NOMO-1 treated with DMSO at 0.1 percent for 48 hours (cell line): ENCODE data around the gene AFM.
A peak's percentile ranks its signal among the peaks of the same experiment; 100 is the strongest.

Source experiments
- DNase-seq: peaks from one replicate; lab custom pipeline; 2025; ENCODE audit not compliant: unreplicated experiment; lab: John Stamatoyannopoulos, UW

AFM gene

GRCh38 chr4:73448448-73449203 is 32.9 kb upstream of the AFM start:
- DNase-seq, result no peak

- DNase-seq, result no peak
Measured at GRCh38 chr4:73450398-73451004, 31.0 kb upstream of the AFM start.

- DNase-seq, result no peak
Measured at GRCh38 chr4:73451404-73451803, 30.1 kb upstream of the AFM start.

- DNase-seq, result no peak
Measured at GRCh38 chr4:73451981-73452747, 29.4 kb upstream of the AFM start.

- no peak for DNase-seq
Measured at GRCh38 chr4:73452953-73453700, 28.4 kb upstream of the AFM start.

GRCh38 chr4:73453701-73454005 is 27.9 kb upstream of the AFM start:
- DNase-seq, result no peak

- no peak for DNase-seq
Measured at GRCh38 chr4:73454920-73455319, 26.6 kb upstream of the AFM start.

- DNase-seq, result peak; percentile 13
Measured at GRCh38 chr4:73456177-73457022, 25.1 kb upstream of the AFM start.

GRCh38 chr4:73458184-73459047 is 23.1 kb upstream of the AFM start:
- DNase-seq, result no peak

GRCh38 chr4:73459048-73459421 is 22.5 kb upstream of the AFM start:
- DNase-seq, result no peak

GRCh38 chr4:73460913-73461522 is 20.5 kb upstream of the AFM start:
- no peak for DNase-seq

- no peak for DNase-seq
Measured at GRCh38 chr4:73468170-73468569, 13.4 kb upstream of the AFM start.

- no peak for DNase-seq
Measured at GRCh38 chr4:73470728-73471127, 10.8 kb upstream of the AFM start.

GRCh38 chr4:73477176-73477575 is 4.4 kb upstream of the AFM start:
- no peak for DNase-seq

GRCh38 chr4:73479323-73479722 is 2.2 kb upstream of the AFM start:
- no peak for DNase-seq

- no peak for DNase-seq
Measured at GRCh38 chr4:73485085-73485484, 3.5 kb downstream of the AFM start.

- no peak for DNase-seq
Measured at GRCh38 chr4:73485596-73485995, 4.1 kb downstream of the AFM start.

GRCh38 chr4:73486497-73486896 is 5.0 kb downstream of the AFM start:
- no peak for DNase-seq

- DNase-seq, result no peak
Measured at GRCh38 chr4:73487233-73487632, 5.7 kb downstream of the AFM start.
